ENCODE data around the gene FBXO42. TPM values are rescaled to one million over a fixed set of nuclear protein-coding genes. Genes with fewer than 3 reads are reported as not detected.

FBXO42 gene
- total RNA-seq, 3 donors from 2014 or later = 20.3 to 28.5 (median 26.7) TPM

DNA sequence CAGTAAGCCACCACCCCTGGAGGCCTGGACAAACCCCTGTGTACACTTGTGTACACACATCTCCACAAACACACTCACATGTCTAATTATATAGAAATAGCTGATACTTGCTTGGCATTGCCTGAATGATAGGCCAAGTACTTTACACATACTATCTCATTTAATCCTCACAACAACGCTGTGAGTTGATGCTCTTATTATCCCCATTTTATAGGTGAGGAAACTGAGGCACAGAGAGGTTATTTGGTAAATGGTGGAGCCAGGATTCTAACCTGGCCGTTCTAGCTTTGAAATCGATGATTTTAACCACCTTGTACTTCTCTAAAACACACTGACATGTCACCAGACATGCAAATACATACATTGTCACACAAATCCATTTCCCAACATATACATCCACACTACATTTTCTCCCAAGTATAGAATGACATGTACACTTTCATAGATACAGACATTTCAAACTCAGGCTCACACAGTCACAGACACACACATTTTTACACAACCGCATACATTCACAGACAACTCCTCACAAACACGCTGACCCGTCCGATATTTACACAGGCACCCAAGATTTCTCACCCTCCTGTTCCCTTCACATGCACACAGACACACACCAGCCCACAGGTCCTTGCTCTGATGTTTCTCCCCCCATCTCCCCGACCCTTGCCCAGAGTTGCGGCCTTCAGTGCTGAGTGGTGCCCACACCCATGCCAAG lies 143.0 kb downstream of the FBXO42 start:
- no peaks in the 10 kb centered on the region for H3K9me3 ChIP-seq
- no peaks in the 10 kb centered on the region for H3K27me3 ChIP-seq
- H3K36me3 ChIP-seq = no peaks in the 10 kb centered on the region
- no peak overlapping the region for H3K27ac ChIP-seq
- peaks cover 0 to 17% of the 10 kb centered on the region in 2 donors for H3K4me1 ChIP-seq
- H3K4me3 ChIP-seq = peak overlapping the region in 1 of 3 donors; percentile 20
- intact Hi-C loops (cut with DNase I; ENCODE audit: low total_unique reads) = loop anchor here (5.0 to 10.0 kb wide), 2 partner anchors 674 to 1277 kb away; no protein-coding TSS in a partner anchor
- no peak for DNase-seq (ENCODE audit: low spot score in 2 of 2)
- TF ChIP-seq POLR2AphosphoS5 (IDR thresholded peaks at IDR 0.05) = no peak
- no peak for TF ChIP-seq POLR2A (IDR thresholded peaks at IDR 0.05)
- TF ChIP-seq, protein P1, sequence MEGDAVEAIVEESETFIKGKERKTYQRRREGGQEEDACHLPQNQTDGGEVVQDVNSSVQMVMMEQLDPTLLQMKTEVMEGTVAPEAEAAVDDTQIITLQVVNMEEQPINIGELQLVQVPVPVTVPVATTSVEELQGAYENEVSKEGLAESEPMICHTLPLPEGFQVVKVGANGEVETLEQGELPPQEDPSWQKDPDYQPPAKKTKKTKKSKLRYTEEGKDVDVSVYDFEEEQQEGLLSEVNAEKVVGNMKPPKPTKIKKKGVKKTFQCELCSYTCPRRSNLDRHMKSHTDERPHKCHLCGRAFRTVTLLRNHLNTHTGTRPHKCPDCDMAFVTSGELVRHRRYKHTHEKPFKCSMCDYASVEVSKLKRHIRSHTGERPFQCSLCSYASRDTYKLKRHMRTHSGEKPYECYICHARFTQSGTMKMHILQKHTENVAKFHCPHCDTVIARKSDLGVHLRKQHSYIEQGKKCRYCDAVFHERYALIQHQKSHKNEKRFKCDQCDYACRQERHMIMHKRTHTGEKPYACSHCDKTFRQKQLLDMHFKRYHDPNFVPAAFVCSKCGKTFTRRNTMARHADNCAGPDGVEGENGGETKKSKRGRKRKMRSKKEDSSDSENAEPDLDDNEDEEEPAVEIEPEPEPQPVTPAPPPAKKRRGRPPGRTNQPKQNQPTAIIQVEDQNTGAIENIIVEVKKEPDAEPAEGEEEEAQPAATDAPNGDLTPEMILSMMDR (IDR thresholded peaks at IDR 0.05) = no peak

- peak overlapping the region; percentile 0 to 87 for H3K27ac ChIP-seq
- intact Hi-C loops (cut with DNase I; ENCODE audit: low total_unique reads) = loop anchor here (5.0 to 10.0 kb wide), 2 partner anchors 674 to 1276 kb away; no protein-coding TSS in a partner anchor
- no peaks in the 10 kb centered on the region for H3K27me3 ChIP-seq
- peaks cover 0 to 17% of the 10 kb centered on the region in 2 donors for H3K4me1 ChIP-seq
- no peaks in the 10 kb centered on the region for H3K36me3 ChIP-seq
- no peaks in the 10 kb centered on the region for H3K9me3 ChIP-seq
- no peak for DNase-seq (ENCODE audit: low spot score in 2 of 2)
- TF ChIP-seq, protein P1 (IDR thresholded peaks at IDR 0.05) = no peak
- TF ChIP-seq POLR2AphosphoS5 (IDR thresholded peaks at IDR 0.05) = no peak
- no peak for TF ChIP-seq POLR2A (IDR thresholded peaks at IDR 0.05)
- no peak overlapping the region for H3K4me3 ChIP-seq
Observed at GRCh38 chr1:16208270-16208987, 143.9 kb downstream of the FBXO42 start.

GRCh38 chr1:16207318-16208269 lies 144.7 kb downstream of the FBXO42 start:
- H3K4me1 ChIP-seq = peaks cover 0 to 17% of the 10 kb centered on the region in 2 donors
- intact Hi-C loops (cut with DNase I; ENCODE audit: low total_unique reads) = loop anchor here (5.0 to 10.0 kb wide), 2 partner anchors 673 to 1275 kb away; no protein-coding TSS in a partner anchor
- TF ChIP-seq POLR2AphosphoS5 (IDR thresholded peaks at IDR 0.05) (no peak), POLR2A (IDR thresholded peaks at IDR 0.05) (no peak)
- TF ChIP-seq, protein P1 (IDR thresholded peaks at IDR 0.05) = no peak
- DNase-seq (ENCODE audit: low spot score in 2 of 2) = no peak
- H3K4me3 ChIP-seq = peak overlapping the region; percentile 48 to 75 (median 69)
- H3K27ac ChIP-seq = peak overlapping the region; percentile 87 to 92
- H3K27me3 ChIP-seq = no peaks in the 10 kb centered on the region
- H3K9me3 ChIP-seq = no peaks in the 10 kb centered on the region
- no peaks in the 10 kb centered on the region for H3K36me3 ChIP-seq

GRCh38 chr1:16206547-16207317 lies 145.5 kb downstream of the FBXO42 start:
- TF ChIP-seq POLR2AphosphoS5 (IDR thresholded peaks at IDR 0.05) (peak; percentile 15 to 43 (median 27)), POLR2A (IDR thresholded peaks at IDR 0.05) (no peak)
- TF ChIP-seq, protein P1 (IDR thresholded peaks at IDR 0.05) = no peak
- Histone ChIP-seq H3K4me1 (peaks cover 0 to 15% of the 10 kb centered on the region in 2 donors), H3K27ac (peak overlapping the region; percentile 87 to 92), H3K9me3 (no peaks in the 10 kb centered on the region), H3K36me3 (no peaks in the 10 kb centered on the region), H3K27me3 (no peaks in the 10 kb centered on the region), H3K4me3 (peak overlapping the region; percentile 48 to 75 (median 69))
- DNase-seq (ENCODE audit: low spot score in 2 of 2) = peak; percentile 97
- intact Hi-C loops (cut with DNase I; ENCODE audit: low total_unique reads) = loop anchor here (5.0 to 10.0 kb wide), 2 partner anchors 672 to 1274 kb away; no protein-coding TSS in a partner anchor

All from breast epithelium (tissue), 4 donors.